Neural cell (in vitro differentiated cells): Measurements from ENCODE around the gene DNAJB6. TPM values are rescaled to one million over a fixed set of nuclear protein-coding genes. Genes with fewer than 3 reads are reported as not detected.

Source experiments
- H2AFZ ChIP-seq: fragments of 200-600, 300-800 bp; sonication (generic), shearing (Covaris generic); 2 replicates; pipeline ENCODE4 v1.6.0; 2014; ENCODE audit warnings: low read depth, mild to moderate bottlenecking, antibody characterized with exemption, low read length, moderate library complexity
- H3F3A ChIP-seq: fragments of 200-600 bp; shearing (Covaris generic); 2 replicates; pipeline ENCODE4 v1.6.1; 2016; ENCODE audit warnings: mild to moderate bottlenecking, moderate library complexity, mixed read lengths, antibody characterized with exemption, low read length; ENCODE audit not compliant: insufficient read depth, poor library complexity, severe bottlenecking
- H3K27ac ChIP-seq: fragments of 200-600, 300-800 bp; sonication (generic), shearing (Covaris generic); 2 replicates; pipeline ENCODE4 v1.5.1; 2014; ENCODE audit warnings: mild to moderate bottlenecking, low read length, moderate library complexity
- H3K27me3 ChIP-seq: fragments of 300-800, 200-600 bp; sonication (generic), shearing (Covaris generic); 2 replicates; pipeline ENCODE4 v1.6.0; 2014; ENCODE audit warnings: mild to moderate bottlenecking, low read depth, low read length, moderate library complexity; ENCODE audit not compliant: insufficient read depth
- H3K36me3 ChIP-seq: fragments of 300-800, 200-600 bp; sonication (generic), shearing (Covaris generic); 2 replicates; pipeline ENCODE4 v1.5.1; 2014; ENCODE audit warnings: mild to moderate bottlenecking, antibody characterized with exemption, low read length, moderate library complexity; ENCODE audit not compliant: insufficient read depth
- H3K4me2 ChIP-seq: fragments of 300-800, 200-600 bp; sonication (generic), shearing (Covaris generic); 2 replicates; pipeline ENCODE4 v1.6.0; 2014; ENCODE audit warnings: mild to moderate bottlenecking, low read length
- H3K4me3 ChIP-seq: fragments of 300-800, 200-600 bp; sonication (generic), shearing (Covaris generic); 2 replicates; pipeline ENCODE4 v1.5.1; 2014; ENCODE audit warnings: mild to moderate bottlenecking, low read length, moderate library complexity
- H3K79me2 ChIP-seq: fragments of 200-600 bp; shearing (Covaris generic); replicated peaks from 2 replicates; pipeline ENCODE4 v1.6.0; 2014; ENCODE audit warnings: mild to moderate bottlenecking, low read length, moderate library complexity; ENCODE audit not compliant: insufficient read depth
- H3K9ac ChIP-seq: fragments of 300-800, 200-600 bp; sonication (generic), shearing (Covaris generic); 2 replicates; pipeline ENCODE4 v1.6.1; 2016; ENCODE audit warnings: mild to moderate bottlenecking, low read length, mixed read lengths
- H3K9me2 ChIP-seq: fragments of 200-600 bp; shearing (Covaris generic); 2 replicates; pipeline ENCODE4 v1.6.1; 2016; ENCODE audit warnings: mild to moderate bottlenecking, low read length, mixed read lengths; ENCODE audit not compliant: insufficient read depth
- H3K9me3 ChIP-seq: fragments of 200-600, 300-800 bp; sonication (generic), shearing (Covaris generic); 2 replicates; pipeline ENCODE4 v1.6.1; 2016; ENCODE audit warnings: mild to moderate bottlenecking, mixed run types, low read length, moderate library complexity, mixed read lengths
- H4K20me1 ChIP-seq: fragments of 200-600 bp; shearing (Covaris generic); 2 replicates; pipeline ENCODE4 v1.6.1; 2016; ENCODE audit warnings: mild to moderate bottlenecking, mixed run types; ENCODE audit not compliant: insufficient read depth
- CTCF ChIP-seq: fragments of 450-650 bp; IDR thresholded peaks from 2 replicates; pipeline ENCODE4 v1.5.1; 2014; ENCODE audit warnings: antibody characterized with exemption, mild to moderate bottlenecking, moderate library complexity; ENCODE audit not compliant: poor library complexity, severe bottlenecking
- EP300 ChIP-seq: fragments of 450-650 bp; conservative IDR thresholded peaks from 2 replicates; pipeline ENCODE4 v1.6.1; 2014; ENCODE audit warnings: antibody characterized with exemption, mild to moderate bottlenecking, moderate library complexity; ENCODE audit not compliant: poor library complexity, severe bottlenecking
- EZH2 ChIP-seq: fragments of 200-600, 300-800 bp; shearing (Covaris generic), sonication (generic); IDR thresholded peaks from 2 replicates; pipeline ENCODE4 v1.6.1; 2014; ENCODE audit warnings: antibody characterized with exemption, low read length, borderline replicate concordance, mild to moderate bottlenecking; ENCODE audit not compliant: insufficient read depth, poor library complexity, severe bottlenecking
- MXI1 ChIP-seq: fragments of 450-650 bp; conservative IDR thresholded peaks from 2 replicates; pipeline ENCODE4 v1.6.1; 2014; ENCODE audit warnings: antibody characterized with exemption, mild to moderate bottlenecking; ENCODE audit not compliant: poor library complexity, severe bottlenecking
- POLR2AphosphoS5 ChIP-seq: IDR thresholded peaks from 2 replicates; pipeline ENCODE4 v1.6.1; 2012
- RAD21 ChIP-seq: fragments of 450-650 bp; conservative IDR thresholded peaks from 2 replicates; pipeline ENCODE4 v1.6.1; 2014; ENCODE audit warnings: antibody characterized with exemption, mild to moderate bottlenecking, moderate library complexity
- REST ChIP-seq: IDR thresholded peaks from 2 replicates; pipeline ENCODE4 v1.6.1; 2012; ENCODE audit warnings: borderline replicate concordance
- SMC3 ChIP-seq: fragments of 450-650 bp; conservative IDR thresholded peaks from 2 replicates; pipeline ENCODE4 v1.6.1; 2014; ENCODE audit warnings: antibody characterized with exemption, mild to moderate bottlenecking, moderate library complexity; ENCODE audit not compliant: poor library complexity
- TAF1 ChIP-seq: IDR thresholded peaks from 2 replicates; pipeline ENCODE4 v1.6.1; 2012; ENCODE audit warnings: low read depth
- polyA plus RNA-seq: library from polyadenylated mRNA; depleted of rRNA; stranded (reverse); fragments of >200 nt; gene quantifications from 2 replicates; pipeline ENCODE4 v1.2.3, GENCODE V29; 2014

The DNAJB6 gene
- polyA plus RNA-seq, 1 donor from 2014 or later, result 427 TPM

- Histone ChIP-seq H3K27me3 (no peaks in the 10 kb centered on the region), H3F3A (no peaks in the 10 kb centered on the region), H4K20me1 (peaks cover 8% of the 10 kb centered on the region), H3K9ac (no peak overlapping the region), H3K27ac (no peak overlapping the region), H3K9me2 (no peaks in the 10 kb centered on the region), H3K4me3 (no peak overlapping the region), H3K79me2 (peaks cover 70% of the 10 kb centered on the region), H3K36me3 (peaks cover 3% of the 10 kb centered on the region), H3K4me2 (no peak overlapping the region), H2AFZ (no peak overlapping the region), H3K9me3 (no peaks in the 10 kb centered on the region)
- TF ChIP-seq CTCF (no peak), REST (no peak), RAD21 (no peak), SMC3 (no peak), EZH2 (no peak), MXI1 (no peak), POLR2AphosphoS5 (no peak), EP300 (no peak), TAF1 (no peak)
Measured at GRCh38 chr7:157358753-157359096, 21.9 kb downstream of the DNAJB6 start.

GRCh38 chr7:157359581-157359980 lies 22.8 kb downstream of the DNAJB6 start:
- Histone ChIP-seq H3K79me2 (peaks cover 71% of the 10 kb centered on the region), H3F3A (no peaks in the 10 kb centered on the region), H3K4me3 (no peak overlapping the region), H3K9me2 (no peaks in the 10 kb centered on the region), H3K9me3 (no peaks in the 10 kb centered on the region), H4K20me1 (peaks cover 8% of the 10 kb centered on the region), H3K27me3 (no peaks in the 10 kb centered on the region), H3K27ac (no peak overlapping the region), H3K4me2 (no peak overlapping the region), H3K36me3 (peaks cover 3% of the 10 kb centered on the region), H2AFZ (no peak overlapping the region), H3K9ac (no peak overlapping the region)
- TF ChIP-seq POLR2AphosphoS5 (no peak), REST (no peak), EP300 (no peak)
